Loucy (cell line): ENCODE measurements around the gene NR4A2.

Source experiments
- CTCF ChIP-seq: fragments of 200-600 bp; sonication (generic); conservative IDR thresholded peaks from 2 replicates; pipeline ENCODE4 v1.5.1; 2014; ENCODE audit warnings: mild to moderate bottlenecking, antibody characterized with exemption, low read length
- EZH2phosphoT487 ChIP-seq: fragments of 200-600 bp; IDR thresholded peaks from 2 replicates; pipeline ENCODE4 v1.6.1; 2018; ENCODE audit warnings: antibody characterized with exemption, mild to moderate bottlenecking, moderate library complexity, borderline replicate concordance

- TF ChIP-seq CTCF (no peak), EZH2phosphoT487 (no peak)
These were observed 2.4 kb downstream of the NR4A2 start for GRCh38 chr2:156329927-156330726.
